Measurements from ENCODE around the gene DEK.

DEK gene

GRCh38 chr6:18269717-18270116, 5.4 kb upstream of the DEK start:
- ATAC-seq: no peak
- TF ChIP-seq ESRRG (CRISPR knock-in tag; IDR thresholded peaks at IDR 0.05): no peak
- TF ChIP-seq GLIS3 (CRISPR knock-in tag; IDR thresholded peaks at IDR 0.05): no peak
- TF ChIP-seq OSR1 (CRISPR knock-in tag; IDR thresholded peaks at IDR 0.05): no peak
- TF ChIP-seq ISL1 (CRISPR knock-in tag; IDR thresholded peaks at IDR 0.05): no peak
- TF ChIP-seq, protein P1, sequence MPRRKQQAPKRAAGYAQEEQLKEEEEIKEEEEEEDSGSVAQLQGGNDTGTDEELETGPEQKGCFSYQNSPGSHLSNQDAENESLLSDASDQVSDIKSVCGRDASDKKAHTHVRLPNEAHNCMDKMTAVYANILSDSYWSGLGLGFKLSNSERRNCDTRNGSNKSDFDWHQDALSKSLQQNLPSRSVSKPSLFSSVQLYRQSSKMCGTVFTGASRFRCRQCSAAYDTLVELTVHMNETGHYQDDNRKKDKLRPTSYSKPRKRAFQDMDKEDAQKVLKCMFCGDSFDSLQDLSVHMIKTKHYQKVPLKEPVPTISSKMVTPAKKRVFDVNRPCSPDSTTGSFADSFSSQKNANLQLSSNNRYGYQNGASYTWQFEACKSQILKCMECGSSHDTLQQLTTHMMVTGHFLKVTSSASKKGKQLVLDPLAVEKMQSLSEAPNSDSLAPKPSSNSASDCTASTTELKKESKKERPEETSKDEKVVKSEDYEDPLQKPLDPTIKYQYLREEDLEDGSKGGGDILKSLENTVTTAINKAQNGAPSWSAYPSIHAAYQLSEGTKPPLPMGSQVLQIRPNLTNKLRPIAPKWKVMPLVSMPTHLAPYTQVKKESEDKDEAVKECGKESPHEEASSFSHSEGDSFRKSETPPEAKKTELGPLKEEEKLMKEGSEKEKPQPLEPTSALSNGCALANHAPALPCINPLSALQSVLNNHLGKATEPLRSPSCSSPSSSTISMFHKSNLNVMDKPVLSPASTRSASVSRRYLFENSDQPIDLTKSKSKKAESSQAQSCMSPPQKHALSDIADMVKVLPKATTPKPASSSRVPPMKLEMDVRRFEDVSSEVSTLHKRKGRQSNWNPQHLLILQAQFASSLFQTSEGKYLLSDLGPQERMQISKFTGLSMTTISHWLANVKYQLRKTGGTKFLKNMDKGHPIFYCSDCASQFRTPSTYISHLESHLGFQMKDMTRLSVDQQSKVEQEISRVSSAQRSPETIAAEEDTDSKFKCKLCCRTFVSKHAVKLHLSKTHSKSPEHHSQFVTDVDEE (CRISPR knock-in tag; IDR thresholded peaks at IDR 0.05): no peak
- no peak for TF ChIP-seq BACH2 (CRISPR knock-in tag; IDR thresholded peaks at IDR 0.05; ENCODE audit: borderline replicate concordance)
- no peak for TF ChIP-seq ARNTL (CRISPR knock-in tag; IDR thresholded peaks at IDR 0.05; ENCODE audit: borderline replicate concordance, low read depth)

- peak; percentile 46 for ATAC-seq
- TF ChIP-seq OSR1 (CRISPR knock-in tag; IDR thresholded peaks at IDR 0.05): peak; percentile 24; the same call in 1 of the 2 replicates
- no peak for TF ChIP-seq BACH2 (CRISPR knock-in tag; IDR thresholded peaks at IDR 0.05; ENCODE audit: borderline replicate concordance)
Observed at GRCh38 chr6:18269253-18269652, 4.9 kb upstream of the DEK start.

DNA sequence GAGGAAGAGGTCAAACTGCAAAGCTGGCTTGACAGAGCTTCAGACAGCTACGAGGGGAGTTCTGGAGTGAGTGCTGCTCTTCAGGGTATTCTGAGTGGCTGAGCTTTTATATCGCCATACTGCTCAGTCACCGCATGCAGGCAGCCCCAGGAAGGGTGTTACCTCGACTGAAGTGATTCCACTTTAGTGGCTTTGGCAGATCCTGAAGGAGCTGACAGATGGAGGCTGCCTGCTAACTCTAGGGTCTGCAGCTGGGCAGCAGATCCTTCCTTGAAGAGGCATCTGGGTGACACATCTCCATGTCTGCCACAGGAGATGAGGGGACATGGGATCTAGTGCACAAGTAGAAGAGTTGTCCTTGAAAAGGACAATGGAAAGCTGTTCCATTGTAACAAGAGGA, 3.7 kb upstream of the DEK start:
- TF ChIP-seq, protein P2, sequence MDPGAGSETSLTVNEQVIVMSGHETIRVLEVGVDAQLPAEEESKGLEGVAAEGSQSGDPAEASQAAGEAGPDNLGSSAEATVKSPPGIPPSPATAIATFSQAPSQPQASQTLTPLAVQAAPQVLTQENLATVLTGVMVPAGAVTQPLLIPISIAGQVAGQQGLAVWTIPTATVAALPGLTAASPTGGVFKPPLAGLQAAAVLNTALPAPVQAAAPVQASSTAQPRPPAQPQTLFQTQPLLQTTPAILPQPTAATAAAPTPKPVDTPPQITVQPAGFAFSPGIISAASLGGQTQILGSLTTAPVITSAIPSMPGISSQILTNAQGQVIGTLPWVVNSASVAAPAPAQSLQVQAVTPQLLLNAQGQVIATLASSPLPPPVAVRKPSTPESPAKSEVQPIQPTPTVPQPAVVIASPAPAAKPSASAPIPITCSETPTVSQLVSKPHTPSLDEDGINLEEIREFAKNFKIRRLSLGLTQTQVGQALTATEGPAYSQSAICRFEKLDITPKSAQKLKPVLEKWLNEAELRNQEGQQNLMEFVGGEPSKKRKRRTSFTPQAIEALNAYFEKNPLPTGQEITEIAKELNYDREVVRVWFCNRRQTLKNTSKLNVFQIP (CRISPR knock-in tag; IDR thresholded peaks at IDR 0.05; ENCODE audit: borderline replicate concordance, low read depth): no peak
- no peak for TF ChIP-seq RARB (CRISPR knock-in tag; IDR thresholded peaks at IDR 0.05)
- no peak for TF ChIP-seq ZFP30 (CRISPR knock-in tag; IDR thresholded peaks at IDR 0.05)
- no peak for TF ChIP-seq ZNF565 (CRISPR knock-in tag; conservative IDR thresholded peaks at IDR 0.05; ENCODE audit: low read depth)
- no peak for TF ChIP-seq ZFP3 (CRISPR knock-in tag; IDR thresholded peaks at IDR 0.05)
- TF ChIP-seq SNAI2 (CRISPR knock-in tag; IDR thresholded peaks at IDR 0.05): no peak
- no peak for ATAC-seq

DNA sequence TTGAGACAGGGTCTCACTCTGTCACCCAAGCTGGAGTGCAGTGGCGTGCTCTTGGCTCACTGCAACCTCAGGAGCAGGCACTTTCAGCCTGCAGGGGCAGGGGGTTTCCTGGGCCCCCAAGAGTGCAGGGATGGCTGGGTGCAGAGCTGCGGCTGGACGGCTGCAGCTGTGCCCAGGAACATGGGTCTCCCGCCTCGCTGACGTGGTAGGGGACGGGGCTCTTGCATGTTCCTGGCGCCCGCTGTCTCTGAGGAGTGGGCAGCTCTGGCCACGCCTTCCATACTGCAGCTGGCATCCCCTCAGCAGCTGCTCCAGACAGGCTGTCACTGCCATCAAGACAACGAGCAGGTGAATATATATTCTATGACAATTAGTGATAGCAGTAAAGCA, 2.2 kb upstream of the DEK start:
- ATAC-seq: no peak
- TF ChIP-seq GLIS3 (CRISPR knock-in tag; IDR thresholded peaks at IDR 0.05): no peak
- no peak for TF ChIP-seq SNAI2 (CRISPR knock-in tag; IDR thresholded peaks at IDR 0.05)
- no peak for TF ChIP-seq ARNTL (CRISPR knock-in tag; IDR thresholded peaks at IDR 0.05; ENCODE audit: borderline replicate concordance, low read depth)
- TF ChIP-seq, protein P2 (CRISPR knock-in tag; IDR thresholded peaks at IDR 0.05; ENCODE audit: borderline replicate concordance, low read depth): no peak
- no peak for TF ChIP-seq ISL1 (CRISPR knock-in tag; IDR thresholded peaks at IDR 0.05)
- TF ChIP-seq ZNF70 (CRISPR knock-in tag; IDR thresholded peaks at IDR 0.05): no peak
- TF ChIP-seq OSR1 (CRISPR knock-in tag; IDR thresholded peaks at IDR 0.05): no peak
- no peak for TF ChIP-seq TOX (CRISPR knock-in tag; IDR thresholded peaks at IDR 0.05; ENCODE audit: borderline replicate concordance)
- no peak for TF ChIP-seq ZC3H10 (CRISPR knock-in tag; IDR thresholded peaks at IDR 0.05)
- no peak for TF ChIP-seq PATZ1 (CRISPR knock-in tag; IDR thresholded peaks at IDR 0.05; ENCODE audit: borderline replicate concordance)
- TF ChIP-seq, protein P1 (CRISPR knock-in tag; IDR thresholded peaks at IDR 0.05): no peak
- no peak for TF ChIP-seq PPARA (CRISPR knock-in tag; IDR thresholded peaks at IDR 0.05; ENCODE audit: borderline replicate concordance)
- TF ChIP-seq ZFP3 (CRISPR knock-in tag; IDR thresholded peaks at IDR 0.05): no peak
- TF ChIP-seq CSRNP3 (CRISPR knock-in tag; IDR thresholded peaks at IDR 0.05): no peak
- no peak for TF ChIP-seq ZNF8 (CRISPR knock-in tag; IDR thresholded peaks at IDR 0.05)
- TF ChIP-seq RARB (CRISPR knock-in tag; IDR thresholded peaks at IDR 0.05): no peak
- no peak for TF ChIP-seq CSDC2 (CRISPR knock-in tag; IDR thresholded peaks at IDR 0.05)
- no peak for TF ChIP-seq ZNF565 (CRISPR knock-in tag; conservative IDR thresholded peaks at IDR 0.05; ENCODE audit: low read depth)
- no peak for TF ChIP-seq BACH2 (CRISPR knock-in tag; IDR thresholded peaks at IDR 0.05; ENCODE audit: borderline replicate concordance)
- no peak for TF ChIP-seq ZFP30 (CRISPR knock-in tag; IDR thresholded peaks at IDR 0.05)

Measured in SK-N-SH treated with all-trans-retinoic acid at 6 μM for 48 hours (cell line).